NB4 (cell line): ENCODE data around the gene ERICH4.
"Not testable (repeated sequence)": the region's sequence is repeated elsewhere in the genome, so short reads cannot be mapped to it uniquely, and the experiment has no call there.

Experiments used
- DNase-seq: peaks from one replicate; pipeline ENCODE4 v3.0.0; 2010; ENCODE audit warnings: low read depth
- H3K4me3 ChIP-seq: one replicate; pipeline ENCODE4 v1.5.1; 2011; ENCODE audit warnings: mild to moderate bottlenecking, low read depth, low read length, moderate library complexity
- CTCF ChIP-seq: IDR thresholded peaks from one replicate; pipeline ENCODE4 v1.5.1; 2012; ENCODE audit warnings: low read depth, low read length
- MAX ChIP-seq: IDR thresholded peaks from 2 replicates; pipeline ENCODE4 v1.6.1; 2011; ENCODE audit warnings: low read depth, low read length
- MYC ChIP-seq: IDR thresholded peaks from 2 replicates; pipeline ENCODE4 v1.6.1; 2011; ENCODE audit warnings: low read depth, low read length
- POLR2A ChIP-seq: IDR thresholded peaks from 2 replicates; pipeline ENCODE4 v1.6.1; 2011; ENCODE audit warnings: mild to moderate bottlenecking; ENCODE audit not compliant: insufficient read length; ENCODE audit errors: extremely low read depth

ERICH4 gene

DNA sequence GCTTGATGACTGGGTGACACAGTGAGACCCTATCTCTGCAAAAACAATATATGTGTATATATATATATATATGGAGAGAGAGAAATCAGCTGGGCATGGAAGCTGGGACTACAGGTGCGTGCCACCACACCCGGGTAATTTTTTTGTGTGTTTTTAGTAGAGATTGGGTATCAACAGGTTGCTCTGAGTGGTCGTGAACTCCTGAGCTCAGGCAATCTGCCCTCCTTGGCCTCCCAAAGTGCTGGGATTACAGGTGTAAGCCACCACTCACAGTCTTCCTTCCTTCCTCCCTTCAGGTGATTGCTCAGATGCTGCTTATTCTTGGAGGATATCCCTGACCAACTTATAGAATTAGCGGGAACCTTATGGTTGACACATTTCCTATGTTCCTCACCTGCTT, 41.9 kb downstream of the ERICH4 start:
- H3K4me3 ChIP-seq: no peak overlapping the region
- DNase-seq: no peak
- no peak for TF ChIP-seq MYC
- no peak for TF ChIP-seq POLR2A
- no peak for TF ChIP-seq MAX
- no peak for TF ChIP-seq CTCF

GRCh38 chr19:41486953-41487352, 44.0 kb downstream of the ERICH4 start:
- H3K4me3 ChIP-seq, DNase-seq: not testable (repeated sequence)

GRCh38 chr19:41492843-41493242, 49.9 kb downstream of the ERICH4 start:
- no peak for DNase-seq
- no peak for TF ChIP-seq POLR2A
- no peak for TF ChIP-seq MYC
- TF ChIP-seq CTCF: no peak
- no peak for TF ChIP-seq MAX
- H3K4me3 ChIP-seq: no peak overlapping the region
